ENCODE results near the gene MVK.

Gene MVK

GRCh38 chr12:109608793-109609192, 35.2 kb downstream of the MVK start:
- H3K4me3 ChIP-seq (ENCODE audit: low read depth, low read length) = no peak overlapping the region
- DNase-seq (ENCODE audit: low read depth) = no peak
- TF ChIP-seq MAX (IDR thresholded peaks at IDR 0.05; ENCODE audit: low read depth, low read length) = no peak
- TF ChIP-seq CTCF (IDR thresholded peaks at IDR 0.05; ENCODE audit: low read depth, low read length) = no peak
- TF ChIP-seq POLR2A (IDR thresholded peaks at IDR 0.05; ENCODE audit: extremely low read depth, insufficient read length) = no peak
- TF ChIP-seq MYC (IDR thresholded peaks at IDR 0.05; ENCODE audit: low read depth, low read length) = no peak

GRCh38 chr12:109609342-109609741, 35.7 kb downstream of the MVK start:
- no peak overlapping the region for H3K4me3 ChIP-seq (ENCODE audit: low read depth, low read length)
- TF ChIP-seq MAX (IDR thresholded peaks at IDR 0.05; ENCODE audit: low read depth, low read length) (no peak), POLR2A (IDR thresholded peaks at IDR 0.05; ENCODE audit: extremely low read depth, insufficient read length) (no peak), CTCF (IDR thresholded peaks at IDR 0.05; ENCODE audit: low read depth, low read length) (no peak)
- no peak for DNase-seq (ENCODE audit: low read depth)

- no peak for DNase-seq (ENCODE audit: low read depth)
Observed at GRCh38 chr12:109610523-109610922, 36.9 kb downstream of the MVK start.

GRCh38 chr12:109611223-109611622, 37.6 kb downstream of the MVK start:
- H3K4me3 ChIP-seq (ENCODE audit: low read depth, low read length) = no peak overlapping the region
- no peak for DNase-seq (ENCODE audit: low read depth)
- no peak for TF ChIP-seq MYC (IDR thresholded peaks at IDR 0.05; ENCODE audit: low read depth, low read length)
- no peak for TF ChIP-seq MAX (IDR thresholded peaks at IDR 0.05; ENCODE audit: low read depth, low read length)
- no peak for TF ChIP-seq POLR2A (IDR thresholded peaks at IDR 0.05; ENCODE audit: extremely low read depth, insufficient read length)
- no peak for TF ChIP-seq CTCF (IDR thresholded peaks at IDR 0.05; ENCODE audit: low read depth, low read length)

More at GRCh38 chr12:109610523-109610922, 36.9 kb downstream of the MVK start:
- no peak overlapping the region for H3K4me3 ChIP-seq (ENCODE audit: low read depth, low read length)
- TF ChIP-seq CTCF (IDR thresholded peaks at IDR 0.05; ENCODE audit: low read depth, low read length) (no peak), MYC (IDR thresholded peaks at IDR 0.05; ENCODE audit: low read depth, low read length) (no peak), MAX (IDR thresholded peaks at IDR 0.05; ENCODE audit: low read depth, low read length) (no peak), POLR2A (IDR thresholded peaks at IDR 0.05; ENCODE audit: extremely low read depth, insufficient read length) (no peak)

GRCh38 chr12:109612003-109612402, 38.4 kb downstream of the MVK start:
- no peak overlapping the region for H3K4me3 ChIP-seq (ENCODE audit: low read depth, low read length)
- DNase-seq (ENCODE audit: low read depth) = no peak

More at GRCh38 chr12:109612003-109612402, 38.4 kb downstream of the MVK start:
- no peak for TF ChIP-seq CTCF (IDR thresholded peaks at IDR 0.05; ENCODE audit: low read depth, low read length)
- no peak for TF ChIP-seq POLR2A (IDR thresholded peaks at IDR 0.05; ENCODE audit: extremely low read depth, insufficient read length)
- no peak for TF ChIP-seq MYC (IDR thresholded peaks at IDR 0.05; ENCODE audit: low read depth, low read length)
- no peak for TF ChIP-seq MAX (IDR thresholded peaks at IDR 0.05; ENCODE audit: low read depth, low read length)

Measured in NB4 (cell line).